HG03039 (cell line): ENCODE data around the gene BCAN.

Experiments
- ATAC-seq: cut with Tn5 transposase; IDR thresholded peaks from one replicate; pipeline ENCODE4 v1.9.1; 2021; ENCODE audit warnings: mild to moderate bottlenecking, moderate library complexity; ENCODE audit not compliant: unreplicated experiment

Gene BCAN

GRCh38 chr1:156675210-156676113 lies 33.5 kb downstream of the BCAN start:
- ATAC-seq, result no peak

- ATAC-seq, result no peak
Measured at GRCh38 chr1:156676114-156676819, 34.4 kb downstream of the BCAN start.

GRCh38 chr1:156676820-156677615 lies 35.1 kb downstream of the BCAN start, which contains the start of gene NES:
Gene NES, minus strand, starts transcription at chr1:156677407. Its CDS starts 143 bp downstream, at chr1:156677264.
- no peak for ATAC-seq

GRCh38 chr1:156677616-156678596 lies 36.0 kb downstream of the BCAN start:
- ATAC-seq, result no peak

GRCh38 chr1:156680056-156680455 lies 38.1 kb downstream of the BCAN start:
- ATAC-seq, result no peak

GRCh38 chr1:156681196-156681960 lies 39.5 kb downstream of the BCAN start:
- ATAC-seq, result no peak

- ATAC-seq, result no peak
Measured at GRCh38 chr1:156682166-156682890, 40.4 kb downstream of the BCAN start.

- no peak for ATAC-seq
Measured at GRCh38 chr1:156684227-156684782, 42.4 kb downstream of the BCAN start.

GRCh38 chr1:156689035-156689952 lies 47.4 kb downstream of the BCAN start:
- no peak for ATAC-seq

- no peak for ATAC-seq
Measured at GRCh38 chr1:156689953-156690674, 48.2 kb downstream of the BCAN start.

GRCh38 chr1:156690675-156691036 lies 48.7 kb downstream of the BCAN start:
- no peak for ATAC-seq

GRCh38 chr1:156691191-156691590 lies 49.3 kb downstream of the BCAN start:
- ATAC-seq, result no peak

GRCh38 chr1:156691665-156692440 lies 49.9 kb downstream of the BCAN start:
- ATAC-seq, result no peak

- no peak for ATAC-seq
Measured at GRCh38 chr1:156692441-156692924, 50.6 kb downstream of the BCAN start.

GRCh38 chr1:156692925-156693847 lies 51.3 kb downstream of the BCAN start:
- ATAC-seq, result no peak
